Ishikawa (cell line): Measurements from ENCODE around the gene GPR15.

ENCODE experiments used
- CEBPB ChIP-seq: IDR thresholded peaks from 2 replicates; pipeline ENCODE4 v1.6.1; 2012
- CREB1 ChIP-seq: IDR thresholded peaks from 2 replicates; pipeline ENCODE4 v1.6.1; 2012; ENCODE audit warnings: low read depth
- EGR1 ChIP-seq: IDR thresholded peaks from 2 replicates; pipeline ENCODE4 v1.6.1; 2012
- EP300 ChIP-seq: IDR thresholded peaks from 2 replicates; pipeline ENCODE4 v1.6.1; 2012; ENCODE audit warnings: borderline replicate concordance
- FOXM1 ChIP-seq: IDR thresholded peaks from 2 replicates; pipeline ENCODE4 v1.6.1; 2012; ENCODE audit warnings: low read depth, borderline replicate concordance
- MAX ChIP-seq: IDR thresholded peaks from 2 replicates; pipeline ENCODE4 v1.6.1; 2012
- NFIC ChIP-seq: IDR thresholded peaks from 2 replicates; pipeline ENCODE4 v1.6.1; 2012
- RAD21 ChIP-seq: IDR thresholded peaks from 2 replicates; pipeline ENCODE4 v1.6.1; 2012; ENCODE audit warnings: low read depth
- REST ChIP-seq: IDR thresholded peaks from 2 replicates; pipeline ENCODE4 v1.6.1; 2012; ENCODE audit warnings: low read depth, mild to moderate bottlenecking
- TAF1 ChIP-seq: IDR thresholded peaks from 2 replicates; pipeline ENCODE4 v1.6.1; 2012; ENCODE audit warnings: low read depth, mild to moderate bottlenecking
- TCF12 ChIP-seq: IDR thresholded peaks from 2 replicates; pipeline ENCODE4 v1.6.1; 2012; ENCODE audit warnings: low read depth
- TEAD4 ChIP-seq: IDR thresholded peaks from 2 replicates; pipeline ENCODE4 v1.6.1; 2012
- USF1 ChIP-seq: IDR thresholded peaks from 2 replicates; pipeline ENCODE4 v1.6.1; 2012
- YY1 ChIP-seq: IDR thresholded peaks from 2 replicates; pipeline ENCODE4 v1.6.1; 2012; ENCODE audit warnings: low read depth
- ZBTB7A ChIP-seq: IDR thresholded peaks from 2 replicates; pipeline ENCODE4 v1.6.1; 2012; ENCODE audit warnings: low read depth

The GPR15 gene

DNA sequence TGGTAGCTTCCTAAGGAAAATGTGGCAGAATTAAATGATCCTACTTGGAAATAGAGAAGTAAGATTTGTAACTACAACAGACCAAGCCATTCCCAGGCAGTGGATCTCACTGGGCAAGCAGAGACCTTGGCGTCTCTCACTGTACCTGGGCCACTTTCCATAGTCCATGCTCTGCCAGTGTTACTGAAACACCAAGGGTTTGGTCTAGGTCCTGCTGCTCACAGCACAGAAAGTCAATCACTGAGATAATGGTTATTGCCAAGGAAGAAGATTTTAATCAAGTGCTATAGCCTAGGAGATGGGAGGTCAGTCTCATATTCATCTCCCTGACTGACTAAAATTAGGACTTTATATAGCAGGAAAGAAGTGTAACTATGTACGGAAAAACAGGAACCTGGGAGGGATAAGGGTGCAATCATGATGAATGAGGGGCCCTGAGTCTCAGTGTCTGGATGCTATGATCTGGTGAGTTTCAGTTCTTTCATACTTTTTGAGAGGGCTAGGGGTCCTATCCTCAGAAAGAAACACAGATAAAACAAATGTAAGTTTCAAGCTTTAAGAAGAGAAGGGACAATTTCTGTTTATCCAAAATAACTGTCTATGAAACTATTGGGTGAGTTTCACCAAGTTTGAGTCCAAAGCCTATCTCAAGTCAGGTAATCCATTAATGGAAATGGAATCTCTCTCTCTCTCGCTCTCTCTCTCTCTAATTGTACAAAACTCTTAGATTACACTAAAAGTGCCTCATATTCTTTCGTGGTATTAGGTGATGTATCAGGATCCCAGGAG, 20.6 kb downstream of the GPR15 start:
- TF ChIP-seq EP300: no peak
- no peak for TF ChIP-seq FOXM1
- TF ChIP-seq USF1: no peak
- no peak for TF ChIP-seq CEBPB
- TF ChIP-seq RAD21: no peak
- TF ChIP-seq EGR1: no peak
- TF ChIP-seq REST: no peak
- no peak for TF ChIP-seq MAX
- TF ChIP-seq TAF1: no peak
- TF ChIP-seq YY1: no peak
- TF ChIP-seq CREB1: no peak
- no peak for TF ChIP-seq NFIC
- no peak for TF ChIP-seq TEAD4
- no peak for TF ChIP-seq TCF12
- no peak for TF ChIP-seq ZBTB7A

DNA sequence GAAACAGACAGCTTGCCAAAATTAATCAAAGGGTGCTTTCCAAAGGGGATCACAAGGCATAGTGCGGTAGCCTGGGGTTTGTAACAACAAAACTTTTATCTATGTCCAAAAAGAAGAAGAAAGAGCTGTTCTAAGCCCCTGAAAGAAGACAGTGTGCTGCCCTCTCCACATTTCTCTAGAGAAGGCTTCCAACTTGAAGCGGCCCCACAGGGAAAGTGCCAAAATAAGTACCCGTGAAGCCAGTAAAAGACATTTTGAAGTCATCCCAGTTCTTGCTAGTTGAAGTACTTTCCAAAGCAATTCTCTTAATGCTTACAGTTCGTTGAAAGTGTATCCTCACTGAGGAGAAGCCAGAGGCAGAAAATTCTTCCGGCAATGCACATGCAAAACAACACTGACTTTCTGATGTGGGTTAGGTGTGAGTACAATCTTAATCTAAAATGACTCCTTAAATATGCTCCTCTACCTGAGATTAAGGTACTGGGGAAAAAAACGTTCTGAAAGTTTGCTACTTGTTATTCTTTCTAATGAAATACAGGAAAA, 21.3 kb downstream of the GPR15 start:
- TF ChIP-seq TCF12: no peak
- TF ChIP-seq YY1: no peak
- TF ChIP-seq TEAD4: no peak
- no peak for TF ChIP-seq USF1
- no peak for TF ChIP-seq ZBTB7A
- TF ChIP-seq MAX: no peak
- TF ChIP-seq TAF1: no peak
- no peak for TF ChIP-seq EP300
- no peak for TF ChIP-seq FOXM1
- TF ChIP-seq CEBPB: no peak
- no peak for TF ChIP-seq RAD21
- TF ChIP-seq REST: no peak
- TF ChIP-seq EGR1: no peak
- TF ChIP-seq NFIC: no peak
- no peak for TF ChIP-seq CREB1

DNA sequence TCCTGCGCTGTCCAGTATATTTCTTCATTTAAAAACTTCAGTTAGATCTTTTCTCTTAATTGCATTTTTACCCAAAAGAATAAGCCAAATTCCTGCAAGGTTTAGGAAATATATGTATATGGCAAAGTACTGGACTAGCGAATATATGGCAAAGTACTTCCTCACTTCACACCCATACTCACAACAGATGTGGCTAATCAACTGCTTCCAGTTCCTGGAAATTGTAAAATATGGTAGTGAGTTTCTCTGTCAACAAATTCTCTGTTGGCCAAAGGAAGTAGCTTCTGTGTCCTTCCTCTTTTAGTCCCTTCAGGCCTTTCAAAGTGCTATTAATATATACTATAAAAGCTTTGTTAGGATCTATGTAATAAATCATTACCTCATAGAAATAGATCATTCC, 22.0 kb downstream of the GPR15 start:
- TF ChIP-seq TCF12 (no peak), RAD21 (no peak), TAF1 (no peak)

DNA sequence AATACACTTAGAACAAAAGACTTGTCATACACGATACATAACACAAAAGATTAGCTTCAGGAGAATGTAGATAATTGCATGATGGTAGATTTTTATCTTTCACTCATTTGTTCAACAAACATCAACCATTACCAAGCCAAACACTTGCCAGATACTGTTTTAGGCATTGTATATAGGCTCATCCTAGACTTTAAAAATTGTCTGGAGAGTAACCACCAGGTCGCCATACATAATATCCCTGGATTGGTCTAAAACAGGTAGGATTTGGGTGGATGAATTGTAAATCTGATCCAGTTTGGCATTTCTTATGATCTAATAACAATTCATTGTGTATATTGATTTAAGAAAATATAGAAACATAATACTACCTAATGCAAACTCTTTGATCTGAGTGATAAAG, 22.8 kb downstream of the GPR15 start:
- TF ChIP-seq MAX (no peak), EGR1 (no peak), NFIC (no peak), EP300 (no peak)

- no peak for TF ChIP-seq TAF1
- no peak for TF ChIP-seq EGR1
- no peak for TF ChIP-seq REST
- TF ChIP-seq TEAD4: no peak
- no peak for TF ChIP-seq USF1
- no peak for TF ChIP-seq TCF12
- no peak for TF ChIP-seq FOXM1
- no peak for TF ChIP-seq ZBTB7A
- no peak for TF ChIP-seq CREB1
- TF ChIP-seq YY1: no peak
- TF ChIP-seq NFIC: no peak
- no peak for TF ChIP-seq CEBPB
Measured at GRCh38 chr3:98555025-98555379, 23.2 kb downstream of the GPR15 start.
